RWPE1 (cell line): ENCODE measurements around the gene LGMN.

Source experiments
- CTCF ChIA-PET: fragments of 350-600 bp; sonication (Branson Sonifier 250); formaldehyde crosslinking; extraction: SDS; loops from one replicate; lab custom pipeline; 2021; lab: Yijun Ruan, JAX
- POLR2A ChIA-PET: fragments of 400-600 bp; formaldehyde crosslinking; extraction: SDS; loops from one replicate; lab custom pipeline; 2020; ENCODE audit warnings: antibody characterized with exemption; ENCODE audit not compliant: low non-redundant PET; lab: Yijun Ruan, JAX
- DNase-seq: peaks from one replicate; pipeline ENCODE4 v3.0.0; 2012; ENCODE audit warnings: low spot score
- H3K27ac ChIP-seq: fragments of 450-650 bp; 2 replicates; pipeline ENCODE4 v1.5.1; 2017
- TF ChIP-seq, protein P1 (sequence below): fragments of 450-650 bp; conservative IDR thresholded peaks from 2 replicates; pipeline ENCODE4 v1.5.1; 2017; ENCODE audit warnings: low read depth, mild to moderate bottlenecking

Gene LGMN

DNA sequence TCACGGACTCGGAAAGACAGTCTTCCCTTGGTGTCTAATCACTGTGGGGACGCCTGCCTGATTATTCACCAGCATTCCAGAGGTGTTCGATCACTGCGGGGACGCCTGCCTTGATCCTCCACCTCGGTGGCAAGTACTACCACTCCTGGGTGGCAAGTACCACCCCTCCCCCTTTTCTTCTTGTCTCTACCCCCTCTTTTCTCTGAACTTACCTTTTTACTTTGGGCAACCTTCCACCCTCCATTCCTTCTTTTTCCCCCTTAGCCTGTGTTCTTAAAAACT is 12.0 kb upstream of the LGMN start:
- no peak for DNase-seq
- TF ChIP-seq, protein P1, sequence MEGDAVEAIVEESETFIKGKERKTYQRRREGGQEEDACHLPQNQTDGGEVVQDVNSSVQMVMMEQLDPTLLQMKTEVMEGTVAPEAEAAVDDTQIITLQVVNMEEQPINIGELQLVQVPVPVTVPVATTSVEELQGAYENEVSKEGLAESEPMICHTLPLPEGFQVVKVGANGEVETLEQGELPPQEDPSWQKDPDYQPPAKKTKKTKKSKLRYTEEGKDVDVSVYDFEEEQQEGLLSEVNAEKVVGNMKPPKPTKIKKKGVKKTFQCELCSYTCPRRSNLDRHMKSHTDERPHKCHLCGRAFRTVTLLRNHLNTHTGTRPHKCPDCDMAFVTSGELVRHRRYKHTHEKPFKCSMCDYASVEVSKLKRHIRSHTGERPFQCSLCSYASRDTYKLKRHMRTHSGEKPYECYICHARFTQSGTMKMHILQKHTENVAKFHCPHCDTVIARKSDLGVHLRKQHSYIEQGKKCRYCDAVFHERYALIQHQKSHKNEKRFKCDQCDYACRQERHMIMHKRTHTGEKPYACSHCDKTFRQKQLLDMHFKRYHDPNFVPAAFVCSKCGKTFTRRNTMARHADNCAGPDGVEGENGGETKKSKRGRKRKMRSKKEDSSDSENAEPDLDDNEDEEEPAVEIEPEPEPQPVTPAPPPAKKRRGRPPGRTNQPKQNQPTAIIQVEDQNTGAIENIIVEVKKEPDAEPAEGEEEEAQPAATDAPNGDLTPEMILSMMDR = no peak
- ChIA-PET POLR2A (no interaction called here), CTCF (no interaction called here)
- H3K27ac ChIP-seq = no peak overlapping the region

DNA sequence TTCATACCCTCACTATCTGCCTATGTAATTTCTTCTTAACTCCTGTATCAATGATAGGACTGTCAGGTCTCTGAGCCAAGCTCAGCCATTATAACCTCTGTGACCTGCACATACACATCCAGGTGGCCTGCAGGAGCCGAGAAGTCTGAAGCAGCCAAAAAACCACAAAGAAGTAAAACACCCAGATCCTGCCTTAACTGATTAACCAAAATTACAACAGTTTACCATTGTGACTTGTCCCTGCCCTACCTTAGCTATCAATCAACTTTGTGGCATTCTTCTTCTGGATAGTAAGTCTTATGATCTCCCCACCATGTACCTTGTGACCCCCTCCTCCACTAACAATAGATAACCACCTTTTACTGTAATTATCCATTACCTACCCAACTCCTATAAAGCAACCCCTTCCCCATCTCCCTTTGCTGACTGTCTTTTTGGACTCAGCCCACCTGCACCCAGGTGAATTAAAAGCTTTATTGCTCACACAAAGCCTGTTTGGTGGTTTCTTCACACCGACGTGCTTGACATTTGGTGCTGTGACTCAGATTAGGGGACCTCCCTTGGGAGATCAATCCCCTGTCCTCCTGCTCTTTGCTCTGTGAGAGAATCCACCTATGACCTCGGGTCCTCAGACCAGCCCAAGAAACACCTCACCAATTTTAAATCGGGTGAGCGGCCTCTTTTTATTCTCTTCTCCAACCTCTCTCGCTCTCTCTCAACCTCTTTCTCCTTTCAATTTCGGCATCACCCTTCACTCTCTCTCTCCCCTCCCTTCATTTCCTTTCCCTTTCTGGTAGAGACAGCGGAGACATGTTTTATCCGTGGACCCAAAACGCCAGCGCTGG is 11.5 kb upstream of the LGMN start:
- ChIA-PET CTCF (interaction anchor here (0.5 to 0.6 kb wide), 2 partner anchors 45 to 668 kb away, joined by 3 read pairs; no protein-coding TSS in a partner anchor), POLR2A (interaction anchor here (0.6 kb wide), 1 partner anchor 8 kb away, joined by 3 read pairs; no protein-coding TSS in a partner anchor)
- no peak for DNase-seq
- no peak overlapping the region for H3K27ac ChIP-seq
- TF ChIP-seq, protein P1 = no peak

DNA sequence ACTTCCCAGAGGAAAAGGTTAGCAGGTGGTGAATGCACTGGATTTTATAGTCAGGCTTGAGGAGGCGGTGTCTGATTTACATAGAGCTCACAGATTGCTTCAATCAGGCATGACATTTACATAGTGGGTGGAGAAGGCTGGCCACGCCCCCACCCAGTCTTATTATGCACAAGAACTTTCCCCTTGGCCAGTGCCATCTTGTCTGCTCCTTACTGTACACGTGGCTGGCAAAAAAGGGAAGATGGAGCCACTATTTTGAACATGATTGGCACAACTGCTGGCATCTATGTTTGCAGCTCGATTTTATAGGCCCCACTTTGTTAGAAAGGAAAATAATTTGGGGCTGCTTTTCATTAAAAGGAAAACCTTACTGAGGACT is 10.9 kb upstream of the LGMN start:
- ChIA-PET POLR2A (interaction anchor here (0.6 kb wide), 1 partner anchor 9 kb away, joined by 3 read pairs; no protein-coding TSS in a partner anchor), CTCF (interaction anchor here (0.6 kb wide), 2 partner anchors 12 to 667 kb away, joined by 3 to 4 read pairs; no protein-coding TSS in a partner anchor)
- H3K27ac ChIP-seq = no peak overlapping the region
- peak; percentile 14 for DNase-seq
- TF ChIP-seq, protein P1 = no peak

GRCh38 chr14:92756446-92756845 is 8.0 kb upstream of the LGMN start:
- ChIA-PET POLR2A (no interaction called here), CTCF (no interaction called here)
- TF ChIP-seq, protein P1 = no peak
- no peak for DNase-seq
- no peak overlapping the region for H3K27ac ChIP-seq

- H3K27ac ChIP-seq = no peak overlapping the region
- DNase-seq = no peak
- CTCF ChIA-PET = no interaction called here
- POLR2A ChIA-PET = no interaction called here
- TF ChIP-seq, protein P1 = no peak
Observed at GRCh38 chr14:92755495-92755894, 7.1 kb upstream of the LGMN start.

- no peak overlapping the region for H3K27ac ChIP-seq
- no peak for DNase-seq
- POLR2A ChIA-PET = no interaction called here
- TF ChIP-seq, protein P1 = no peak
- CTCF ChIA-PET = interaction anchor here (0.8 kb wide), 1 partner anchor 374 kb away, joined by 3 read pairs; no protein-coding TSS in a partner anchor
Observed at GRCh38 chr14:92754966-92755365, 6.5 kb upstream of the LGMN start.
